GM23248 (cell line): ENCODE results near the gene CCDC159.

ENCODE experiments used
- EZH2 ChIP-seq: fragments of 200-600 bp; sonication (generic); IDR thresholded peaks from 2 replicates; pipeline ENCODE4 v1.6.1; 2018; ENCODE audit warnings: antibody characterized with exemption, mild to moderate bottlenecking; ENCODE audit not compliant: insufficient read depth, poor library complexity, severe bottlenecking
- EZH2phosphoT487 ChIP-seq: fragments of 200-600 bp; sonication (generic); IDR thresholded peaks from 2 replicates; pipeline ENCODE4 v1.6.1; 2018; ENCODE audit warnings: antibody characterized with exemption, moderate library complexity, mild to moderate bottlenecking, low read depth; ENCODE audit not compliant: insufficient read depth

- TF ChIP-seq EZH2, result no peak
- no peak for TF ChIP-seq EZH2phosphoT487
Measured at GRCh38 chr19:11322269-11323024, 23.9 kb upstream of the CCDC159 start.
